ENCODE measurements around the gene NR2F1. TPM values are rescaled to one million over a fixed set of nuclear protein-coding genes. Genes with fewer than 3 reads are reported as not detected.

NR2F1 gene
- total and polyA plus RNA-seq, 2 donors (not counting 3 experiments of a cell fraction or from before 2014, with no cell fraction given) = 21.5 to 38.7 TPM

GRCh38 chr5:93616538-93617174, 33.6 kb downstream of the NR2F1 start:
- no peak for TF ChIP-seq EZH2 (IDR thresholded peaks at IDR 0.05; ENCODE audit: borderline replicate concordance, low read depth, low read length, severe bottlenecking)
- ChIA-PET POLR2A (no interaction called here), CTCF (no interaction called here)
- DNase-seq (ENCODE audit: low read depth, low spot score) (no peak), FAIRE-seq (no peak)
- H3K27me3 ChIP-seq (ENCODE audit: control insufficient read depth in 2 of 2, insufficient read depth in 2 of 2, low read length in 2 of 2) = peaks cover 22 to 29% of the 10 kb centered on the region in 2 experiments
- H3K4me3 ChIP-seq (replicated peaks in 1 of 3; ENCODE audit: insufficient read depth in 1 of 3, low read depth in 1 of 3, low read length in 3 of 3) = no peak overlapping the region
- no peak overlapping the region for H3K4me2 ChIP-seq (ENCODE audit: insufficient read depth, low read length)
- no peaks in the 10 kb centered on the region for H3K9me1 ChIP-seq (replicated peaks; ENCODE audit: control insufficient read depth, extremely low read depth, insufficient read depth, low read length)
- peaks cover 7% of the 10 kb centered on the region for H3K4me1 ChIP-seq (ENCODE audit: control insufficient read depth, extremely low read depth, insufficient read depth, low read length)
- H3K79me2 ChIP-seq (ENCODE audit: control insufficient read depth, insufficient read depth, low read length) = no peaks in the 10 kb centered on the region
- BruUV-seq (replicated peaks) = no TSS peak
- dilution Hi-C loops (cut with MboI; ENCODE audit: extremely low pct_ligation_motif_present, low sequenced_read_pairs) = no loop called here
- H3K9ac ChIP-seq (replicated peaks; ENCODE audit: extremely low read depth, insufficient read depth, low read length) = no peak overlapping the region
- H4K20me1 ChIP-seq (replicated peaks; ENCODE audit: control insufficient read depth, extremely low read depth, insufficient read depth, low read length) = peaks cover under 1% of the 10 kb centered on the region
- no peaks in the 10 kb centered on the region for H3K9me3 ChIP-seq (replicated peaks; ENCODE audit: control insufficient read depth, insufficient read depth, low read length)
- H3K36me3 ChIP-seq (ENCODE audit: control insufficient read depth in 2 of 2, extremely low read depth in 1 of 2, insufficient read depth in 2 of 2, low read length in 2 of 2) = no peaks in the 10 kb centered on the region
- intact Hi-C loops (cut with micrococcal nuclease) = no loop called here
- H3K27ac ChIP-seq (ENCODE audit: insufficient read depth, low read depth, low read length) = no peak overlapping the region
- H2AFZ ChIP-seq (ENCODE audit: low read depth, low read length) = no peak overlapping the region

- ChIA-PET CTCF (interaction anchor here (0.7 to 5.4 kb wide), 12 partner anchors 9 to 1230 kb away, joined by 3 to 43 read pairs (median 4); partner anchors contain the start of gene NR2F1), POLR2A (interaction anchor here (0.6 kb wide), 1 partner anchor 38 kb away, joined by 9 read pairs; no protein-coding TSS in a partner anchor)
- peak overlapping the region; percentile 97 for H2AFZ ChIP-seq (ENCODE audit: low read depth, low read length)
- H3K4me1 ChIP-seq (ENCODE audit: control insufficient read depth, extremely low read depth, insufficient read depth, low read length) = peaks cover 7% of the 10 kb centered on the region
- DNase-seq (ENCODE audit: low read depth, low spot score) (peak; percentile 69), FAIRE-seq (peak; percentile 62)
- peak overlapping the region; percentile 70 for H3K9ac ChIP-seq (replicated peaks; ENCODE audit: extremely low read depth, insufficient read depth, low read length)
- H3K9me1 ChIP-seq (replicated peaks; ENCODE audit: control insufficient read depth, extremely low read depth, insufficient read depth, low read length) = no peaks in the 10 kb centered on the region
- H3K9me3 ChIP-seq (replicated peaks; ENCODE audit: control insufficient read depth, insufficient read depth, low read length) = no peaks in the 10 kb centered on the region
- dilution Hi-C loops (cut with MboI; ENCODE audit: extremely low pct_ligation_motif_present, low sequenced_read_pairs) (no loop called here), intact Hi-C loops (cut with micrococcal nuclease) (loop anchor here (1.0 to 5.0 kb wide), 5 partner anchors 8 to 180 kb away; partner anchors contain the start of gene NR2F1)
- BruUV-seq (replicated peaks) = no TSS peak
- no peaks in the 10 kb centered on the region for H4K20me1 ChIP-seq (replicated peaks; ENCODE audit: control insufficient read depth, extremely low read depth, insufficient read depth, low read length)
- no peaks in the 10 kb centered on the region for H3K36me3 ChIP-seq (ENCODE audit: control insufficient read depth in 2 of 2, extremely low read depth in 1 of 2, insufficient read depth in 2 of 2, low read length in 2 of 2)
- peak overlapping the region; percentile 51 to 67 (median 64) for H3K4me3 ChIP-seq (replicated peaks in 1 of 3; ENCODE audit: insufficient read depth in 1 of 3, low read depth in 1 of 3, low read length in 3 of 3)
- H3K79me2 ChIP-seq (ENCODE audit: control insufficient read depth, insufficient read depth, low read length) = no peaks in the 10 kb centered on the region
- peak overlapping the region; percentile 79 for H3K4me2 ChIP-seq (ENCODE audit: insufficient read depth, low read length)
- peaks cover 0 to 2% of the 10 kb centered on the region in 2 experiments for H3K27me3 ChIP-seq (ENCODE audit: control insufficient read depth in 2 of 2, insufficient read depth in 2 of 2, low read length in 2 of 2)
- TF ChIP-seq MAX (IDR thresholded peaks at IDR 0.05; ENCODE audit: insufficient read depth, insufficient read length) (no peak), MYC (IDR thresholded peaks at IDR 0.05; ENCODE audit: low read depth, low read length) (no peak), FOS (IDR thresholded peaks at IDR 0.05; ENCODE audit: borderline replicate concordance, insufficient read depth, low read length) (no peak), POLR2A (IDR thresholded peaks at IDR 0.05; ENCODE audit: low read depth, low read length) (no peak), GATA2 (IDR thresholded peaks at IDR 0.05; ENCODE audit: insufficient read depth, insufficient read length, low read depth, low read length) (no peak), JUN (IDR thresholded peaks at IDR 0.05; ENCODE audit: borderline replicate concordance, insufficient read depth, insufficient read length, low read depth) (no peak), POLR2AphosphoS5 (IDR thresholded peaks at IDR 0.05; ENCODE audit: insufficient read depth, low read depth, low read length) (no peak), EZH2 (IDR thresholded peaks at IDR 0.05; ENCODE audit: borderline replicate concordance, low read depth, low read length, severe bottlenecking) (peak; percentile 27)
- TF ChIP-seq, protein P1, sequence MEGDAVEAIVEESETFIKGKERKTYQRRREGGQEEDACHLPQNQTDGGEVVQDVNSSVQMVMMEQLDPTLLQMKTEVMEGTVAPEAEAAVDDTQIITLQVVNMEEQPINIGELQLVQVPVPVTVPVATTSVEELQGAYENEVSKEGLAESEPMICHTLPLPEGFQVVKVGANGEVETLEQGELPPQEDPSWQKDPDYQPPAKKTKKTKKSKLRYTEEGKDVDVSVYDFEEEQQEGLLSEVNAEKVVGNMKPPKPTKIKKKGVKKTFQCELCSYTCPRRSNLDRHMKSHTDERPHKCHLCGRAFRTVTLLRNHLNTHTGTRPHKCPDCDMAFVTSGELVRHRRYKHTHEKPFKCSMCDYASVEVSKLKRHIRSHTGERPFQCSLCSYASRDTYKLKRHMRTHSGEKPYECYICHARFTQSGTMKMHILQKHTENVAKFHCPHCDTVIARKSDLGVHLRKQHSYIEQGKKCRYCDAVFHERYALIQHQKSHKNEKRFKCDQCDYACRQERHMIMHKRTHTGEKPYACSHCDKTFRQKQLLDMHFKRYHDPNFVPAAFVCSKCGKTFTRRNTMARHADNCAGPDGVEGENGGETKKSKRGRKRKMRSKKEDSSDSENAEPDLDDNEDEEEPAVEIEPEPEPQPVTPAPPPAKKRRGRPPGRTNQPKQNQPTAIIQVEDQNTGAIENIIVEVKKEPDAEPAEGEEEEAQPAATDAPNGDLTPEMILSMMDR (IDR thresholded peaks at IDR 0.05; ENCODE audit: extremely low read depth in 1 of 2, insufficient read depth in 1 of 2, low read depth in 1 of 2, low read length in 2 of 2) = peak in 1 of 2 donors; percentile 28
- peak overlapping the region; percentile 39 for H3K27ac ChIP-seq (ENCODE audit: insufficient read depth, low read depth, low read length)
These were observed 37.7 kb downstream of the NR2F1 start for GRCh38 chr5:93620487-93621326.
